WERI-Rb-1 (cell line): ENCODE data around the gene MYLIP.

ENCODE experiments used
- DNase-seq: peaks from one replicate; pipeline ENCODE4 v3.0.0-alpha.2; 2020
- H3K27ac ChIP-seq: fragments of 250-450 bp; sonication (Bioruptor Pico); 2 replicates; pipeline ENCODE4 v1.5.1; 2020; ENCODE audit warnings: mild to moderate bottlenecking, moderate library complexity
- H3K27me3 ChIP-seq: fragments of 250-450 bp; sonication (Bioruptor Pico); 2 replicates; pipeline ENCODE4 v1.5.1; 2021; ENCODE audit warnings: mild to moderate bottlenecking, low read depth, moderate library complexity; ENCODE audit not compliant: insufficient read depth, severe bottlenecking
- H3K36me3 ChIP-seq: fragments of 250-450 bp; sonication (Bioruptor Pico); 2 replicates; pipeline ENCODE4 v1.5.1; 2020; ENCODE audit warnings: mild to moderate bottlenecking, moderate library complexity
- H3K4me3 ChIP-seq: 2 replicates; pipeline ENCODE4 v1.5.1; 2011; ENCODE audit warnings: low read depth, mild to moderate bottlenecking, control low read depth, low read length
- H3K9me3 ChIP-seq: fragments of 250-450 bp; sonication (Bioruptor Pico); 2 replicates; pipeline ENCODE4 v1.5.1; 2021; ENCODE audit warnings: mild to moderate bottlenecking, moderate library complexity; ENCODE audit not compliant: severe bottlenecking
- CTCF ChIP-seq: IDR thresholded peaks from 2 replicates; pipeline ENCODE4 v1.5.1; 2011; ENCODE audit warnings: low read depth, mild to moderate bottlenecking, control low read depth, inconsistent platforms, low read length

MYLIP gene

GRCh38 chr6:16154904-16155303 lies 26.0 kb downstream of the MYLIP start:
- H3K4me3 ChIP-seq, result no peak overlapping the region
- no peaks in the 10 kb centered on the region for H3K27me3 ChIP-seq
- H3K9me3 ChIP-seq, result peaks cover 4% of the 10 kb centered on the region
- no peak for DNase-seq
- TF ChIP-seq CTCF, result no peak
- H3K36me3 ChIP-seq, result peaks cover 33% of the 10 kb centered on the region
- H3K27ac ChIP-seq, result no peak overlapping the region

GRCh38 chr6:16157492-16157891 lies 28.6 kb downstream of the MYLIP start:
- peak; percentile 33 for DNase-seq
- peaks cover 11% of the 10 kb centered on the region for H3K36me3 ChIP-seq
- peak overlapping the region; percentile 43 for H3K27ac ChIP-seq
- H3K9me3 ChIP-seq, result peaks cover 4% of the 10 kb centered on the region
- TF ChIP-seq CTCF, result no peak
- H3K4me3 ChIP-seq, result no peak overlapping the region
- H3K27me3 ChIP-seq, result no peaks in the 10 kb centered on the region

- peak; percentile 97 for DNase-seq
- peak; percentile 38 for TF ChIP-seq CTCF
- Histone ChIP-seq H3K27me3 (no peaks in the 10 kb centered on the region), H3K27ac (peak overlapping the region; percentile 43), H3K9me3 (peaks cover 4% of the 10 kb centered on the region), H3K4me3 (peak overlapping the region; percentile 23), H3K36me3 (peaks cover 9% of the 10 kb centered on the region)
Measured at GRCh38 chr6:16157909-16158308, 29.0 kb downstream of the MYLIP start.

GRCh38 chr6:16158943-16159557 lies 30.2 kb downstream of the MYLIP start:
- TF ChIP-seq CTCF, result no peak

GRCh38 chr6:16160794-16161193 lies 31.9 kb downstream of the MYLIP start:
- H3K27me3 ChIP-seq, result no peaks in the 10 kb centered on the region
- H3K4me3 ChIP-seq, result no peak overlapping the region
- no peak for DNase-seq
- no peak for TF ChIP-seq CTCF
- no peaks in the 10 kb centered on the region for H3K36me3 ChIP-seq
- H3K9me3 ChIP-seq, result peaks cover under 1% of the 10 kb centered on the region
- no peak overlapping the region for H3K27ac ChIP-seq

More at GRCh38 chr6:16158943-16159557, 30.2 kb downstream of the MYLIP start:
- Histone ChIP-seq H3K36me3 (peaks cover 9% of the 10 kb centered on the region), H3K4me3 (no peak overlapping the region), H3K27ac (no peak overlapping the region), H3K27me3 (no peaks in the 10 kb centered on the region), H3K9me3 (peaks cover 4% of the 10 kb centered on the region)
- DNase-seq, result no peak

- Histone ChIP-seq H3K27me3 (no peaks in the 10 kb centered on the region), H3K4me3 (no peak overlapping the region), H3K27ac (no peak overlapping the region), H3K36me3 (no peaks in the 10 kb centered on the region), H3K9me3 (no peaks in the 10 kb centered on the region)
- no peak for TF ChIP-seq CTCF
- DNase-seq, result no peak
Measured at GRCh38 chr6:16162003-16162402, 33.1 kb downstream of the MYLIP start.
